NCI-H69 (cell line): ENCODE data around the gene TBC1D13.
"Not testable (repeated sequence)": the region's sequence is repeated elsewhere in the genome, so short reads cannot be mapped to it uniquely, and the experiment has no call there.

Experiments used
- DNase-seq: peaks from one replicate; lab custom pipeline; 2025; lab: John Stamatoyannopoulos, UW

The TBC1D13 gene, protein sequence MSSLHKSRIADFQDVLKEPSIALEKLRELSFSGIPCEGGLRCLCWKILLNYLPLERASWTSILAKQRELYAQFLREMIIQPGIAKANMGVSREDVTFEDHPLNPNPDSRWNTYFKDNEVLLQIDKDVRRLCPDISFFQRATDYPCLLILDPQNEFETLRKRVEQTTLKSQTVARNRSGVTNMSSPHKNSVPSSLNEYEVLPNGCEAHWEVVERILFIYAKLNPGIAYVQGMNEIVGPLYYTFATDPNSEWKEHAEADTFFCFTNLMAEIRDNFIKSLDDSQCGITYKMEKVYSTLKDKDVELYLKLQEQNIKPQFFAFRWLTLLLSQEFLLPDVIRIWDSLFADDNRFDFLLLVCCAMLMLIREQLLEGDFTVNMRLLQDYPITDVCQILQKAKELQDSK

DNA sequence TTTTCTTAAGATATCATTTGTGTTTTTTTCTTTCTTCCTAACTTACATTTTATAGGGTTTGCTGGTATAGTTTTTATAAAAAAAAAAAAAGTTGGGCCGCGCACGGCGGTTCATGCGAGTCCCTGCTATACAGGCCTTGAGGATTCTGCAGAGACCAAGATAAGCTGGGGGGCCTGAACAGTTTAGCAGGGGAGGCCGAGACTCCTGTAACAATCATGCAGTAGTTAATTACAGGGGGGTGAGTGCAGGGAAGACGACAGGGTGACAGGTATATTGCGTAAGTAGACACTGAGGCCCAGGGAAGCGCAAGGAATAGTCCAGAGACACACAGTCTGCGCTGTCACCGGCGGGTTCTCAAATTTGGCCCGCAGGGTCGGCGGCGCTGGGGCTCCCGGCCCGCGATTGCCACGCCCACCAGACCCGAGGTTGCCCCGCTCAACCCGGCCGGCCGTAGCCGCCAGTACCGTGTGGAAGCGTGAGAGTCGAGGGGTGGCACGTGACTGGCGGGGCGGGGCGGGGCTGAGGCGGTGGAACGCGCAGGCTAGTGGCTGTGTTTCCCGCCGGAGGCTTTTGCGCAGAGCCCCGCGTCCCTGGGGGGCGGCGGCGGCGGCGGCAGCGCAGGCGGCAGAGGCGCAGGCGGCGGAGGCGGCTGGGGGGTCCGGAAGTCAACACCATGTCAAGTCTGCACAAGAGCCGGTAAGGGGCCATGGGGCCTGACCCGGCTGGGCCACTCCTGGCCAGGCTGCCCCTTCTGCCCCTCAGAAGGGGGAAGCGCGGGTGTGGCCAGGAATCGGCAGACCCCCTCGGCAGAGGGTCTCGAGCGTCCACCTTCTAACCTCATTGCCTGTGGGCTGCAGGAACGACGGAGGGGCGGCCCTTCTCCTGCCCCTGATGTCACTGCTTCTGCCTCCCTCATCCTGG lies at the start of gene TBC1D13:
Gene TBC1D13, plus strand, starts transcription at position 573 of the 921 bp plus-strand sequence. Its CDS starts 101 bp downstream, at position 674.
- peak; percentile 93 for DNase-seq

DNA sequence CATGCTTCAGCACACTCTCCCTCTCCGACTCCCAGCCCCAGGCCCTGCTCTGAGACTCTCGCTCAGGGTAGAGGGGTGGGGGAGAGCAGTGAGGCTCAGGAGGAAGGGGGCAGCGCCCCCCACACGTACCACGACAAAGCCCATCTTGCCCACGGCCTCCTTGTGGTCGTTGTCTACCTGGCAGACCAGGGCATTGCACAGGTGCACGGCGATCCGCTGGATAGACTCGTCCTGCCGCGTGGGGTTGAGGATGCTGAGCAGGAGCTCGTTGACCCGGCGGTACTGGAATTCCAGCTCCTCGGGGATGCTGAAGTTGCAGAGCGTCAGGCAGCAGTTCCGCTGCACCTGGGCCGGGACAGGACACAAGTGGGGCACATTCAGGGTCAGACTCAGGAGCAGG lies 44.7 kb upstream of the TBC1D13 start:
- DNase-seq = no peak

DNA sequence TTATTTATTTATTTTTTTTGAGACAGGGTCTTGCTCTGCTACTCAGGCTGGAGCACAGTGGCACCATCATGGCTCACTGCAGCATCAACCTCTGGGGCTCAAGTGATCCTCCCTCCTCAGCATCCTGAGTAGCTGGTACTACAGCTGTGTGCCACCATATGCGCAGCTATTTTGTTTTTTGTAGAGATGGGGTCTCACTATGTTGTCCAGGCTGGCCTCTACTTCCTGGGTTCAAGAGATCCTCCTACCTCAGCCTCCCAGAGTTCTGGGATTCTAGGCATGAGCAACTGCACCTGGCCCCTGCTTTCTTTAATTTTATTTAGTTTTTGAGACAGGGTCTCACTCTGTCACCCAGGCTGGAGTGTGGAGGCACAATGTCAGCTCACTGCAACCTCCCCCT lies 43.6 kb upstream of the TBC1D13 start:
- no peak for DNase-seq

DNA sequence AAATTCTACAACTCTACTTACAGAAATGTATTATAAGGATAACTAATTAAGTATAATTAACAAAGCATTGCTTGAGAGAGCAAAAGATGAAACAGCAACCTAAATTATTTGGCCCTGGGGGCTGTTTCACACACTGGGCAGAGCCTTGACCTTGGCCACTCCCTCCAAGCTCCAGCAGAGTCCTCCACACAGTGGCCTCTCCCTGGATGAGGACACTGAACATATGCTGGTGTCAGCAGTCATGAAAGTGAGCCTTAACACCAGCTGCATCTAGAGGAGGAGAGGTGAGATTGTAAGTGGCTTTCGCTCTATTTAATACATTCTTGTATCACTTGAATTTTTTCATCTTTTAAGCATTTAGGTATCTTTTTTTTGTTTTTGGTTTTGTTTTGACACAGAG lies 39.8 kb upstream of the TBC1D13 start:
- no peak for DNase-seq

DNA sequence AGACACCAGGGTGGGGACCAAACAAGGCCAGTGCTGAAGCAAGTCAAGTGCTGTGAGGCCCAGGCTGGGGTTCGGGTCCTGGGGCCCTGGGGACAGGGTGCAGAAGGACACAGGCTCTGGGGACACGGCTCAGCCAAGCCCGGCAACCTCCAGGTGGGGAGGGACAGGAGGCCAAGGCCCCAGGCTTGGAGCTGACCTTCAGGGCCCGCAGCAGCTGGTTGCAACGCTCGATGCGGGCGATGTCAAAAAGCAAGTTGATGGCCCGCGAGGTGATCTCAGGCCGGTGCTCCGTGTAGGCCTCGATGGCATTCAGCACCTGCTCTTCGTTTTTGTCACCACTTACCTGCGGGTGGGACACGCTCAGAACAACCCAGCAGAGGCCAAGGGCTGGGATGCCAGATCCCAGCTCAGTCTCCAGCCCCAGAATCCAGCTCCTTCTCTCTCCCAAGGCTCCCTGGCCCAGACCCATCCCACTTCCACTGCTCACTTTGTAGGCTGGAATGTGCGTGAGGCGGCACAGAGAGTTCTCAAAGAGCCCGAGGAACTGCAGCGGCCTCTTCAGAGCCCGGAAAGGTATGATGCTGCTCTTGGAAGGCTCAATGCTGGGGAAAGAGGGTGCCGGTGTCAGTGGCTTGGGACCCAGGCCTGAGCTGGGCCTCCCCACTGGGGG lies 36.0 kb upstream of the TBC1D13 start:
- DNase-seq = no peak

DNA sequence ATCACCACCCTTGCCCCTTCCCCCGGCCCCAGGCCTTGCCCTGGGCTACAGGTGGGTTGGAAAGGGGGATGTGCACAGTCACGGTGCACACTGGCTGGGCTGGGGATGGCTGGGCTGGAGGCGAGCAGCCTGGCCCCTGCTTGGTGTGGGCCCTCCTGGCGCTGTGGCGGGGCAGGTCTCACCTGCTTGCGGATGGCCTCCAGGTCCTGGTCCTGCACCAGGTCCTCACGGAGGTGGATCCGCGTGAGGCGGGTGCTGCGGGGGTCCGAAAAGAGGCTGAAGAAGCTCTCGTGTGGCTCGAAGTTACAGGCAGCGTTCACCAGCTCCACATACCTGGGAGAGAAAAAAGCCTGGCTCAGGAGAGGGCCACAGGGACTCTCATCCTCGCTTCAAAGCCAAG lies 33.4 kb upstream of the TBC1D13 start:
- no peak for DNase-seq

DNA sequence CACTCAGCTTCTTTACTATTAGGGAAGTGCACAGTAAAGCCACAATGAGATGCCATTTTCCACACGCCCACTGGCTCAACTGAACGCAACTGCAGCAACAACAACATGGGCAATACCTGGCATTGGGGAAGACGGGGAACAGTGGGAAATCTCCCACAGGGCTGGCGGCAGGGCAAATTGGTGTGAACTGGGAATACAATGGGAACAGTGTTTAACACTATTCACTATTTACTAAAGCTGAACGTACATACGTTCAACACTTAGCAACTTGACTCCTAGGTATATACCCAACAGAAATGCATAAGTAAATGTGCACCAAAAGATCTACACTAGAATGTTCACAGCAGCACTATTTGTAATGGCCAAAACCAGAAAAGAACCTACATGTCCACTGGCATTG lies 29.5 kb upstream of the TBC1D13 start:
- no peak for DNase-seq

DNA sequence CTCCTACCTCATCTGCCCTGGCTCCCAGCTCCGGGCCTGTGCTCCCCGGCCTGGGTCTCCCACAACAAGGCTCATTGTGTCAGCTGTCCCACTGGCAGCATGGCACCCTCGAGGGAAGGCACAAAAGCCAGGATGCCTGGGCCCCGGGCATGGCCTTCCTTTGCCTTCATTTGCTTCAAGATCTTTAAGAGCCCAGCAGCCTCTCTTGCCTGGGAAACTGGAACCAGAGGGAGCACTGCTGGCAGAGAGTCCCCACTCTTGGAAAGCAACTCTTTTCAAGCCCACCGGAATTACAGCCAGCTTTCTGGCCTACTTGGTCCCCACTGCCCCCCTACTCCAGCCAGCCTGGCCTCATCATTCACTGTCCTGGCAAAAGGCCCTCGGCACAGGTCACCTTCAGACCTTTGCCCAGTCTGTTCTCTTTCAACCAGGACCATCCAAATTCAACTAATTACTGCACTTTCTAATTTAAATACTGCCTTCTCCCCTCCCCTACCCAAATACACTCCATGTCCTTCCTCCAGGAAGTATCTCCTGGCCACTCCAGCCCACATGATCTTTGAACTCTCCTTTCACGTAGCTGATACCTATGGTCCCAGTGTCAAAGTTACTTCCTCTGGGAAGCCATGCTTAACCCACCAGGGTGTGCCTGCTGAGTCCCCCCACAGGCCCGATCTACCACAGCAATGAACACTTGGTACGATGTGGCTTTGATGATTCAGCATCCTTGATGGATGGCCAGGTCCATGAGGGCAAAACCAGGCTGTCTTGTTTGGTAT lies 24.2 kb upstream of the TBC1D13 start:
- no peak for DNase-seq

DNA sequence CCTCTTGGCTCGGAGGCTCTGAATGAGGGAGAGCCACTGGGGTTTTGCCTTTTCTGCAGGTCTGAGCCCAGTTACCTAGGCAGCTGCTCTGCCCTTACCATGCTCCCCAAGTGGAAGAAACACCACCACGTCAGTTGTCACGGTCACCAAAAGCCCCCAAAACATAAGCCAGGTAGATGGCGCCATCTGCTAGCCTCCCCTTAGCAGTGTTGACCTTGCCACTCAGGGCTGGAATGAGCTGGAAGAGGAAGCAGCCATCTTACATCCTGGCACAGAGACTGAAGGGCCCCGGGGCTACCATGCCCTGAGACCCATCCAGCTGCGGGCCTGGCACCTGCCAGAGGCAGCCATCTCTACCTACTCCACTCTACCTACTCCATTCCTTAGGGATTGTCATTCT lies 22.7 kb upstream of the TBC1D13 start:
- DNase-seq = no peak

DNA sequence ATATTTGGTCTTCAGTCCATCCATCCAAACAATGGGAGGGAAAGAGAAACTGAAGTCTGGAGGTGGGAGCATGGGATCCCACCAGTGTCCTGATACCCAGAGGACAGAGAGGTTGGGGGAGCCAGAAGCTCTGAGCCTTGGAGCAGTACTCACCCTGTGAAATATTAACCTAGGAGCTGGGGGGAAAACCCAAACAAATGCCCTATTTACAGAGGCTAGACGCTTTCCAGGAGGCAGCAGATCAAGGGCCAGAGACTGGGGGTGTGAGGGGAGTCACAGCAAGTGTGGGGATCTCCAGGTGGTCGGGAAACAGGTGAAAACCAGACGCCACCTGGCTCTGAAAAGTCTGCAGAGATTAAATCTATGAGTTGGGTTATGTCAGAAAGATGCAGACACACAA lies 21.6 kb upstream of the TBC1D13 start:
- no peak for DNase-seq

DNA sequence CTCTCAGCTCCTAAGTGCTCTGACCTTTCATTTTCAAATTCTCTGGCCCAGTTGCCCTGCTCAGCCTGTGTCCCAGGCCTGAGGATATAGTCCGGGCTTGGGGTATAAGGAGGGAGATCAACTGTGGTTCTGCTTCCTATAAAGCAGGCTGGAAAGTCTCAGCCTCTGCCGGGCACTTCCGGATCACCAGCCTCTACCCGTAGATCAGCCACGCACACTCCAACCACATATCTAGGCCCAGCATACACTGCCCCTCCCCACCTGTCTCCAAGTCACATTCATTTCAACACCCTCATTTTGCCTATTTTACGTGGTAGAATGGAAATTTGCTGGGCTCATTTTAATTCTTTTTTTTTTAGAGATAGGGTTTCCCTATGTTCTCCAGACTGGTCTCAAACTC lies 18.4 kb upstream of the TBC1D13 start:
- no peak for DNase-seq

DNA sequence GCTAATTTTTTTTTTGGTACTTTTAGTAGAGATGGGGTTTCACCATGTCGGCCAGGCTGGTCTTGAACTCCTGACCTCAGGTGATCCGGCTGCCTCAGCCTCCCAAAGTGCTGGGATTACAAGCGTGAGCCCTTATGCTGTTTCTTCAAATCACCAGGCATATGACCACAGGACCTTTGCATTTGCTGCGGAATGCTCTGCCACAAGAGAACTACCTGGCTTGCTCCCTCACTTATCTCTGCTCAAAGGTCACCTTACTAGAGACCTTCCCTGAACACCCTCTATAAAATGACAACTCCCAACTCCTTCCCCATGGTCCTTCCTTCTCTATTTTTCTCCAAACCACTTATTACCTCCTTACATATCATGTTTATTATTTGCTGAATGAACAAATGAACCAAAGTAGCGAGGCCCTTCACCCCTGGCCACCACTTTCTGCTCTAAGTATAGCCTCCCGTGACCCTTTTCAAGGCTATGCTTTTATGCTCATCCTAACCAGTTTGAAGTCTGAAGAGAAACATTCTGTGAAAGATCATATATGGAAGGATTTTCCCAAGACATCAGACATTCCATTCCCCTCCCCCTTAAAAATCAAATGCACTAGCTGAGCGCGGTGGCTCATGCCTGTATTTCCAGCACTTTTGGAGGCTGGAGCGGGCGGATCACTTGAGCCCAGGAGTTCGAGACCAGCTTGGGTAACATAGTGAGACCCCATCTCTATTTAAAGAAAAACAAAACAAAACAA lies 16.6 kb upstream of the TBC1D13 start:
- no peak for DNase-seq

DNA sequence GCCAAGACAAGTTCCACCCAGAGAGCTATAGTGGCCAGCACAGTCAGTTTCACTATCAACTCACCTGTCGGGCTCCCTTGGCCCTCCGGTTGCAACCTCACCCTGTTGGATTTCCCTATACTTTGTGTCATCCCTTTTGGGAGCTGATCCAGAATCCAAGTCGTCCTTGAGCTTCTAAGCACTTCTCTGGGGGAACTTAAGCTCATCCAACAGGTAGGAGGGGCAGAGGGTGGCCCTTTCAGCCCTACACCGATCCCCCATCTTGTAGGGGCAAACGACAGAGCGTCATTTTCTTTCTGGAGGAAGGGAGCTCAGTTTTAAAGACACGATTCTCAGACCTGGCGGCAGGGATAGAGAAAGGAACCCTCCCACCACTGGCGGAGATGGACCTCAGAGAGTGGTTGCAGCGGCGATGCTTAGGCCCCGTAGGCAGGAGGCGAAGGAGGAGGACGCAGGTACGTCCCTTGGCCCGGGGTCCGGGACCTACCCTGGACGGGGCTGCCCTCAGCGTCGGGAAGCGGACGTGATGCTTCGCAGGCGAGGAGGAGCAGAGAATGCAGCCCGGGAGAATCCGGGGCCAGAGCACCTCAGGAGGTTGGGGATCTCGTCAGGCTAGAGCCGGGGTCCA lies 15.8 kb upstream of the TBC1D13 start:
- peak; percentile 68 for DNase-seq

DNA sequence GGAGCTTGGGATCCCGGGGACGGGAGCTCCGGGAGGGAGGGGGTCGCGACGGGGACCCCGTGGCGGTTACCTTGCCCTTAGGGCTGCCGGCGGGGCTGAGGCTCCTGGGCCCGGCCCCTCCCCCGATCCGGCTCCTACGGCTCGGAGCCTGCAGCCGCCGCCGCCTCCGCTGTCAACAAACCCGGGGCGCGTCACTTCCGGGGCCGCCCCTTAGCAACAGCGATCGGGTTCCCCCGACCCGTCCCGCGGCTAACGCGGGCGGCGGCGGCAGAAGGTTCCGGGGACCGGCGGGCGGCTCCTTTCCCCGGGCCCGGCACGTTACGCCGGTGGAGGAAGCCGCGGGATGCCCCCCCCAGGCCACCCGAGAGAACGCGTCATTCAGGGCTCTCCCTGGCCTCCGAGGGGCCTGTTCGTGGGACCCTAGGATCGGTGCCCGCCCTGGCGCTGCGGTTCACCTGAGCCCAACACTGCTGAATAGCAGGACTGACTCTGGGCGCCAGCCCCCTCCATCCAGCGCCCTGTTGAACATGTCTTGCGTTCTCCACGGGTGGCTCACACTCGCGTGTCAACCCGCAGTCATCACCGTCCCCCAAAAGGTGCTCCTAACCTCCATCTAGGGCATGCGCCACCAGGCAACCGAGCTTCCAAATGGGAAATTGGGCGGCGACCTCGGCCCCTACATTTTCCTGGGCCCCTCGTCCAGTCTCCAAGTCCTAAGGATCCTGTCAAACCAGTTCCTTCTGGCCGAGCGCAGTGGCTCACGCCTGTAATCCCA lies 15.1 kb upstream of the TBC1D13 start, which contains the start of gene ZER1:
Gene ZER1, minus strand, starts transcription at position 183 of the 775 bp plus-strand sequence. CDS start 16,362 bp downstream, outside the sequence.
- peak; percentile 97 for DNase-seq

DNA sequence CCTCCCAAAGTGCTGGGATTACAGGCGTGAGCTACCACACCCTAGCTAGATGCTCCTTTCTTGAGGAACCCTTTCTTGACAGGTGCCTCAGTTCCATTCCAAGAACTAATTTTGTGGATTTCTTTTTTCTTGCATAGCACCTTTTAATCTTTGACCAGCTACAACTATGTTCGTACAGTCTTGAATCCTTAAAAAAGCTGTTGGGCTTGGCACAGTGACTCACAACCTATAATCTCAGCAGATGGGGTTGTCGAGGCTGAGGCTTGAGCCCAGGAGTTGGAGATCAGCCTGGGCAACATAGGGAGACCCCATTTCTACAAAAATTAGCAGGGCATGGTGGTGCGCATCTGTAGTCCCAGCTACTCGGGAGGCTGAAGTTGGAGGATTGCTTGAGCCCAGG lies 14.0 kb upstream of the TBC1D13 start:
- no peak for DNase-seq

DNA sequence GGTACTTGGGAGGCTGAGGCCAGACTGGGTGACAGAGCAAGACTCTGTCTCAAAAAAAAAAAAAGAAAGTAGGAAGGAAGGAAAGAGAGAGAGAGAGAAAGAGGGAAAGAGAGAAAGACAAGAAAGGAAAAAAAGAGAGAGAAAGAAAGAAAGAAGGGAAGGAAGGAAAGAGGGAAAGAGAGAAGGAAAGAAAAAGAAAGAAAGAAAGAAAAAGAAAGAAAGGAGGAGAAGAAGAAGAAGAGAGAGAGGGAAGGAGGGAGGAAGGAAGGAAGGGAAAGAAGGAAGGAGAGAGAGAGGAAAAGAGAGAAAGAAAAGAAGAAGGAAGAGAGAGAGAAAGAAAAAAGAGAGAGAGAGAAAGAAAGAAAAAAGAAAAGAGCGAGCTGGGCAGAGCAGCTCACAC lies 12.2 kb upstream of the TBC1D13 start:
- no peak for DNase-seq

DNA sequence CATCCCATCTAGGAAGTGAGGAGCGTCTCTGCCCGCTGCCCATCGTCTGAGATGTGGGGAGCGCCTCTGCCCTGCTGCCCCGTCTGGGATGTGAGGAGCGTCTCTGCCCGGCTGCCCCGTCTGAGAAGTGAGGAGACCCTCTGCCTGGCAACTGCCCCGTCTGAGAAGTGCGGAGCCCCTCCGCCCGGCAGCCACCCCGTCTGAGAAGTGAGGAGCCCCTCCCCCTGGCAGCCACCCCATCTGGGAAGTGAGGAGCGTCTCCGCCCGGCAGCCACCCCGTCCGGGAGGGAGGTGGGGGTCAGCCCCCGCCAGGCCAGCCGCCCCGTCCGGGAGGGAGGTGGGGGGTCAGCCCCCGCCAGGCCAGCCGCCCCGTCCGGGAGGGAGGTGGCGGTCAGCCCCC lies 7.0 kb upstream of the TBC1D13 start:
- DNase-seq = not testable (repeated sequence)

DNA sequence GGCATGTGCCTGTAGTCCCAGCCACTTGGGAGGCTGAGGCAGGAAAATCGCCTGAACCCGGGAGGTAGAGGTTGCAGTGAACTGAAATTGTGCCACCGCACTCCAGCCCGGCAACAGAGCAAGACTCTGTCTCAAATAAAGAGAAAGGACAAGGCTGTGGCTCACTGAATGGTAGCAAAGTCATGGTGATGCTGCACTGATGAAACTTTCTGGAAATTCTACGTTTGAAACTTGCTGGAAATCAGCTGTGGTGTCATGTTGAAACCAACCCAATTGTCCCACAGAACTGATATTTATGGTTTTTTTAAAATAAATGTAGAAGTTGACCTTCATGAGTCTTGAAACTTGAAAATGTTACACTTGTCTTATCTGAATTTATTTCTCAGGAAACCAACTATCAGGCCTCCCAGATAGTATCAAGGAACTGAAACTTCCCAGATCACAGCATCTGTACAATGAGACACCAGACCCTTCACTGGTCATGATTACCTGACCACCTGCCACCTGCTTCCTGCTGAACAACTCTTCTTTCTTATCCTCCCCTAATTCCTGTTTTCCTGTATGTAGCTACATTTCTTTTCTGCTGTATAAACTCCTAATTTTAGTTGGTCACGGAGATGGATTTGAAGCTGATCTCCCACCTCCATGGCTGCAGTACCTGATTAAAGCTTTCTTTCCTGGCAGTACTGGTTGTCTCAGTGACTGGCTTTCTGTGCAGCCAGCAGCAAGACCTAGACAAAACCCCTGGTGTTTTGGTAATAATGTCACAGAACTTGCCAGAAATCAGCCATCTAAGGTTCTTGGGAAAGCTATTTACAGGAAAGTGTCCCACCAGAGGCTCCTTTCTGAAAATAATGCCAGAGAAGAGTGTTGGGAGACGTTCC lies 5.6 kb upstream of the TBC1D13 start:
- DNase-seq = no peak

DNA sequence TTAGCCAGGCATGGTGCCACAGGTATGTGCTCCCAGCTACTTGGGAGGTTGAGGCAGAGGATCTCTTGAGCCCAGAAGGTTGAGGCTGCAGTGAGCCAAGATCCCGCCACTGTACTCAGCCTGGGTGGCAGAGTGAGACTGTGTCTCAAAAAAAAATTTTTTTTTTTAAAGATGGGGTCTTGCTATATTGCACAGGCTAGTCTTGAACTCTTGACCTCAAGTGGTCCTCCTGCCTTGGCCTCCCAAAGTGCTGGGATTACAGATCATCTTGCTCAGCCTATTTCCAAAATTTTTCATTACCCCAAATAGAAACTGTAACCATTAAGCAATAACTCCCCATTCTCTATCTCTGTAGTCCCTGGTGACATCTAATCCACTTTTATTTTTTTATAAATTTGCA lies 4.4 kb upstream of the TBC1D13 start:
- no peak for DNase-seq
